ENCODE results near the gene ZNF791. TPM values are rescaled to one million over a fixed set of nuclear protein-coding genes. Genes with fewer than 3 reads are reported as not detected.

ZNF791 gene
- total RNA-seq, 1 experiment from 2014 or later, result 23.9 TPM

DNA sequence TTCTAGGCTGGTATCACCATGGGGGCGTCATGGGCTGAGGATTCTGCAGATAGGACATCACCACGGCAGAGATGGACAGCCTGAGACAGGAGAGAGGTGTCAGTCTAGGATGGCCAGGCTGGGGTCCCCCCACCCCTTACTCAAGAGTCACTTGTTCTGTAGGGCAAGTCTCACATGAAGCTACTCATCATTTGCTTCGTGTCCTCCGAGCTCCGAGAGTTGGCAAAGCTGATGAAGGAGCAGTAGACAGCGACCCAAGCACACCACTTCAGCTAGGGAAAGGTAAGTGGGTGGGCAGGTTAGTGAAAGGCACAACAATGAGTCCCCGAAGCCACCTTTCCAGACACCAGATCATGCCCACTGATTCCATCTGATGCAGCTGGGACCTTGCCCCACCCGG lies 57.6 kb downstream of the ZNF791 start:
- DNase-seq (ENCODE audit: low spot score) (no peak), ATAC-seq (no peak)
- H3K4me1 Mint-ChIP-seq, result peaks cover 33% of the 10 kb centered on the region
- TF ChIP-seq, protein P1, sequence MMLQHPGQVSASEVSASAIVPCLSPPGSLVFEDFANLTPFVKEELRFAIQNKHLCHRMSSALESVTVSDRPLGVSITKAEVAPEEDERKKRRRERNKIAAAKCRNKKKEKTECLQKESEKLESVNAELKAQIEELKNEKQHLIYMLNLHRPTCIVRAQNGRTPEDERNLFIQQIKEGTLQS (CRISPR knock-in tag; conservative IDR thresholded peaks at IDR 0.05), result 0 out of 2 replicates have a peak, but pooled peaks have one; percentile 5
- TF ChIP-seq, protein P2, sequence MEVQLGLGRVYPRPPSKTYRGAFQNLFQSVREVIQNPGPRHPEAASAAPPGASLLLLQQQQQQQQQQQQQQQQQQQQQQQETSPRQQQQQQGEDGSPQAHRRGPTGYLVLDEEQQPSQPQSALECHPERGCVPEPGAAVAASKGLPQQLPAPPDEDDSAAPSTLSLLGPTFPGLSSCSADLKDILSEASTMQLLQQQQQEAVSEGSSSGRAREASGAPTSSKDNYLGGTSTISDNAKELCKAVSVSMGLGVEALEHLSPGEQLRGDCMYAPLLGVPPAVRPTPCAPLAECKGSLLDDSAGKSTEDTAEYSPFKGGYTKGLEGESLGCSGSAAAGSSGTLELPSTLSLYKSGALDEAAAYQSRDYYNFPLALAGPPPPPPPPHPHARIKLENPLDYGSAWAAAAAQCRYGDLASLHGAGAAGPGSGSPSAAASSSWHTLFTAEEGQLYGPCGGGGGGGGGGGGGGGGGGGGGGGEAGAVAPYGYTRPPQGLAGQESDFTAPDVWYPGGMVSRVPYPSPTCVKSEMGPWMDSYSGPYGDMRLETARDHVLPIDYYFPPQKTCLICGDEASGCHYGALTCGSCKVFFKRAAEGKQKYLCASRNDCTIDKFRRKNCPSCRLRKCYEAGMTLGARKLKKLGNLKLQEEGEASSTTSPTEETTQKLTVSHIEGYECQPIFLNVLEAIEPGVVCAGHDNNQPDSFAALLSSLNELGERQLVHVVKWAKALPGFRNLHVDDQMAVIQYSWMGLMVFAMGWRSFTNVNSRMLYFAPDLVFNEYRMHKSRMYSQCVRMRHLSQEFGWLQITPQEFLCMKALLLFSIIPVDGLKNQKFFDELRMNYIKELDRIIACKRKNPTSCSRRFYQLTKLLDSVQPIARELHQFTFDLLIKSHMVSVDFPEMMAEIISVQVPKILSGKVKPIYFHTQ (CRISPR knock-in tag; IDR thresholded peaks at IDR 0.05), result no peak
- H3K27me3 Mint-ChIP-seq (ENCODE audit: low read depth), result no peaks in the 10 kb centered on the region
- CTCF ChIA-PET, result interaction anchor here (1.0 to 2.9 kb wide), 4 partner anchors 11 to 29 kb away, joined by 3 to 18 read pairs (median 4); no protein-coding TSS in a partner anchor
- peaks cover 9% of the 10 kb centered on the region for H3K36me3 Mint-ChIP-seq
- POLR2A ChIA-PET, result interaction anchor here (1.4 kb wide), 1 partner anchor 184 kb away, joined by 3 read pairs; the partner anchor contains the start of gene ZNF709
- H3K4me3 Mint-ChIP-seq, result peak overlapping the region; percentile 98
- H3K9me3 Mint-ChIP-seq, result no peaks in the 10 kb centered on the region
- peak overlapping the region; percentile 96 for H3K27ac Mint-ChIP-seq

DNA sequence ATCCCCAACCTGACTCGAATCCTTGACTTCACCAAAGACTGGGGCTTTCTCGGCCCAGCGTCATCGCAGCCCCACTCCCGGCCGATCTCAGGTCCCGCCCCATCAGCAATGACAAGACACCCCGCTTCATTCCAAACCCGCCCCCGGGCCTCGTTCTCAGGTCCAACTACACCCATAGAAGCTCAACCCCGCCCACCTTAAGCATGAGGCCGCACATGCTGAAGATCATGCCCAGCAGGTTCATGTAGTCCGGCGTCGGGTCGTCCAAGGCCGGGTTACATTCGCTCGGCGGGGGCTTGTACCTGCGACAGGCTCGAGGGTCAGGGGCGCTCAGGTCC lies 58.2 kb downstream of the ZNF791 start:
- H3K36me3 Mint-ChIP-seq, result peaks cover 12% of the 10 kb centered on the region
- CTCF ChIA-PET, result interaction anchor here (1.0 to 1.8 kb wide), 4 partner anchors 12 to 216 kb away, joined by 3 to 6 read pairs (median 3); no protein-coding TSS in a partner anchor
- ATAC-seq (no peak), DNase-seq (ENCODE audit: low spot score) (no peak)
- peak overlapping the region; percentile 98 for H3K4me3 Mint-ChIP-seq
- H3K4me1 Mint-ChIP-seq, result peaks cover 33% of the 10 kb centered on the region
- H3K9me3 Mint-ChIP-seq, result no peaks in the 10 kb centered on the region
- TF ChIP-seq, protein P3, sequence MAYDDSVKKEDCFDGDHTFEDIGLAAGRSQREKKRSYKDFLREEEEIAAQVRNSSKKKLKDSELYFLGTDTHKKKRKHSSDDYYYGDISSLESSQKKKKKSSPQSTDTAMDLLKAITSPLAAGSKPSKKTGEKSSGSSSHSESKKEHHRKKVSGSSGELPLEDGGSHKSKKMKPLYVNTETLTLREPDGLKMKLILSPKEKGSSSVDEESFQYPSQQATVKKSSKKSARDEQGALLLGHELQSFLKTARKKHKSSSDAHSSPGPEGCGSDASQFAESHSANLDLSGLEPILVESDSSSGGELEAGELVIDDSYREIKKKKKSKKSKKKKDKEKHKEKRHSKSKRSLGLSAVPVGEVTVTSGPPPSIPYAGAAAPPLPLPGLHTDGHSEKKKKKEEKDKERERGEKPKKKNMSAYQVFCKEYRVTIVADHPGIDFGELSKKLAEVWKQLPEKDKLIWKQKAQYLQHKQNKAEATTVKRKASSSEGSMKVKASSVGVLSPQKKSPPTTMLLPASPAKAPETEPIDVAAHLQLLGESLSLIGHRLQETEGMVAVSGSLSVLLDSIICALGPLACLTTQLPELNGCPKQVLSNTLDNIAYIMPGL (CRISPR knock-in tag; IDR thresholded peaks at IDR 0.05), result 0 out of 2 replicates have a peak, but pooled peaks have one; percentile 2
- TF ChIP-seq, protein P4, sequence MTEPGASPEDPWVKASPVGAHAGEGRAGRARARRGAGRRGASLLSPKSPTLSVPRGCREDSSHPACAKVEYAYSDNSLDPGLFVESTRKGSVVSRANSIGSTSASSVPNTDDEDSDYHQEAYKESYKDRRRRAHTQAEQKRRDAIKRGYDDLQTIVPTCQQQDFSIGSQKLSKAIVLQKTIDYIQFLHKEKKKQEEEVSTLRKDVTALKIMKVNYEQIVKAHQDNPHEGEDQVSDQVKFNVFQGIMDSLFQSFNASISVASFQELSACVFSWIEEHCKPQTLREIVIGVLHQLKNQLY (CRISPR knock-in tag; IDR thresholded peaks at IDR 0.05), result 0 out of 2 replicates have a peak, but pooled peaks have one; percentile 40
- TF ChIP-seq SMAD4 (CRISPR knock-in tag; IDR thresholded peaks at IDR 0.05), result peak; percentile 35; the same call in 1 of the 2 replicates
- no peak for TF ChIP-seq NFYB (CRISPR knock-in tag; conservative IDR thresholded peaks at IDR 0.05; ENCODE audit: low read depth)
- no peak for TF ChIP-seq TP53 (CRISPR knock-in tag; IDR thresholded peaks at IDR 0.05)
- peak; percentile 51; the same call in 1 of the 2 replicates for TF ChIP-seq FOXP1 (CRISPR knock-in tag; IDR thresholded peaks at IDR 0.05; ENCODE audit: borderline replicate concordance)
- 0 out of 2 replicates have a peak, but pooled peaks have one; percentile 21 for TF ChIP-seq EMX1 (CRISPR knock-in tag; IDR thresholded peaks at IDR 0.05)
- TF ChIP-seq, protein P5, sequence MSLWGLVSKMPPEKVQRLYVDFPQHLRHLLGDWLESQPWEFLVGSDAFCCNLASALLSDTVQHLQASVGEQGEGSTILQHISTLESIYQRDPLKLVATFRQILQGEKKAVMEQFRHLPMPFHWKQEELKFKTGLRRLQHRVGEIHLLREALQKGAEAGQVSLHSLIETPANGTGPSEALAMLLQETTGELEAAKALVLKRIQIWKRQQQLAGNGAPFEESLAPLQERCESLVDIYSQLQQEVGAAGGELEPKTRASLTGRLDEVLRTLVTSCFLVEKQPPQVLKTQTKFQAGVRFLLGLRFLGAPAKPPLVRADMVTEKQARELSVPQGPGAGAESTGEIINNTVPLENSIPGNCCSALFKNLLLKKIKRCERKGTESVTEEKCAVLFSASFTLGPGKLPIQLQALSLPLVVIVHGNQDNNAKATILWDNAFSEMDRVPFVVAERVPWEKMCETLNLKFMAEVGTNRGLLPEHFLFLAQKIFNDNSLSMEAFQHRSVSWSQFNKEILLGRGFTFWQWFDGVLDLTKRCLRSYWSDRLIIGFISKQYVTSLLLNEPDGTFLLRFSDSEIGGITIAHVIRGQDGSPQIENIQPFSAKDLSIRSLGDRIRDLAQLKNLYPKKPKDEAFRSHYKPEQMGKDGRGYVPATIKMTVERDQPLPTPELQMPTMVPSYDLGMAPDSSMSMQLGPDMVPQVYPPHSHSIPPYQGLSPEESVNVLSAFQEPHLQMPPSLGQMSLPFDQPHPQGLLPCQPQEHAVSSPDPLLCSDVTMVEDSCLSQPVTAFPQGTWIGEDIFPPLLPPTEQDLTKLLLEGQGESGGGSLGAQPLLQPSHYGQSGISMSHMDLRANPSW (CRISPR knock-in tag; conservative IDR thresholded peaks at IDR 0.05; ENCODE audit: low read depth), result no peak
- no peaks in the 10 kb centered on the region for H3K27me3 Mint-ChIP-seq (ENCODE audit: low read depth)
- POLR2A ChIA-PET, result interaction anchor here (1.4 kb wide), 1 partner anchor 184 kb away, joined by 3 read pairs; the partner anchor contains the start of gene ZNF709
- H3K27ac Mint-ChIP-seq, result peak overlapping the region; percentile 96

Measured in WTC11 (cell line).